Kidney (tissue), 14 donors: ENCODE data around the gene BEST3. TPM values are rescaled to one million over a fixed set of nuclear protein-coding genes. Genes with fewer than 3 reads are reported as not detected.

Source experiments
- DNase-seq, 5 donors: peaks; one replicate each; pipeline ENCODE4 v3.0.0-alpha.2; 2013 to 2020
- FAIRE-seq: peaks from 2 replicates; lab custom pipeline; 2012; peaks lifted over from hg19 to GRCh38; lab: Jason Lieb, UNC
- H3K27ac ChIP-seq, 2 donors: one replicate each; pipeline ENCODE4 v1.7.0; 2013; ENCODE audit warnings: low read depth in 2 of 2, low read length in 2 of 2, inconsistent platforms in 1 of 2
- H3K27me3 ChIP-seq: one replicate; pipeline ENCODE4 v1.7.1; 2013; ENCODE audit warnings: low read length, inconsistent platforms; ENCODE audit not compliant: control insufficient read depth, insufficient read depth
- H3K36me3 ChIP-seq, 3 donors: one replicate each; pipeline versions ENCODE4 v1.7.0 to v1.7.1; 2013; ENCODE audit warnings: low read length in 3 of 3, control low read depth in 1 of 3, inconsistent platforms in 1 of 3; ENCODE audit not compliant: insufficient read depth in 3 of 3, control insufficient read depth in 2 of 3
- H3K4me1 ChIP-seq, 3 donors: one replicate each; pipeline versions ENCODE4 v1.7.0 to v1.7.1; 2013; ENCODE audit warnings: low read length in 3 of 3, inconsistent platforms in 1 of 3, low read depth in 1 of 3; ENCODE audit not compliant: control insufficient read depth in 2 of 3, insufficient read depth in 2 of 3
- H3K4me3 ChIP-seq, 3 donors: one replicate each; pipeline versions ENCODE4 v1.7.0 to v1.8.1; 2013; ENCODE audit warnings: low read length in 3 of 3, control low read depth in 1 of 3, inconsistent platforms in 1 of 3
- H3K9ac ChIP-seq, 3 donors: one replicate each; pipeline versions ENCODE4 v1.7.0 to v1.7.1; 2013; ENCODE audit warnings: low read length in 3 of 3, control low read depth in 1 of 3, inconsistent platforms in 1 of 3
- H3K9me3 ChIP-seq, 3 donors: one replicate each; pipeline versions ENCODE4 v1.7.0 to v1.7.1; 2013; ENCODE audit warnings: low read length in 3 of 3, control low read depth in 1 of 3, inconsistent platforms in 1 of 3; ENCODE audit not compliant: control insufficient read depth in 2 of 3, insufficient read depth in 1 of 3
- intact Hi-C: fragments of 100-400 bp; cut with DNase I; formaldehyde crosslinking; loops from one replicate; pipeline ENCODE4 v1.11.1; 2022
- polyA plus RNA-seq: library from polyadenylated mRNA; stranded (reverse); fragments of 350-450 nt; fragmentation: Illumina TruSeq; extraction: RNeasy Lipid Tissue Mini Kit (QIAGEN cat#74804); gene quantifications from one replicate; pipeline ENCODE4 v1.2.3, GENCODE V29; 2014; ENCODE audit warnings: low read depth, low replicate concordance; ENCODE audit not compliant: insufficient read depth
- total RNA-seq: library from RNA; stranded (reverse); fragmentation: NEBNext Ultra II Directional; extraction: Animal tissue kit (Norgen Biotek cat#: 25700); gene quantifications from one replicate; pipeline ENCODE4 v1.2.1, GENCODE V29; 2021
- TF ChIP-seq, protein P1 (sequence below): IDR thresholded peaks from 3 replicates; pipeline ENCODE4 v1.5.1; 2012; ENCODE audit warnings: mild to moderate bottlenecking, moderate library complexity, borderline replicate concordance; ENCODE audit not compliant: insufficient read depth; ENCODE audit errors: extremely low read depth
- donor health status: control.
- donor health status: control.
- donor health status: control.
- donor health status: control.
- donor health status: control.
- donor health status: DM: yes; HTN: yes; CAD: no.
- donor health status: Normal renal cell carcinoma (clear cell type).

The BEST3 gene
- total and polyA plus RNA-seq, 2 donors from 2014 or later, result 0.57 to 0.82 TPM

DNA sequence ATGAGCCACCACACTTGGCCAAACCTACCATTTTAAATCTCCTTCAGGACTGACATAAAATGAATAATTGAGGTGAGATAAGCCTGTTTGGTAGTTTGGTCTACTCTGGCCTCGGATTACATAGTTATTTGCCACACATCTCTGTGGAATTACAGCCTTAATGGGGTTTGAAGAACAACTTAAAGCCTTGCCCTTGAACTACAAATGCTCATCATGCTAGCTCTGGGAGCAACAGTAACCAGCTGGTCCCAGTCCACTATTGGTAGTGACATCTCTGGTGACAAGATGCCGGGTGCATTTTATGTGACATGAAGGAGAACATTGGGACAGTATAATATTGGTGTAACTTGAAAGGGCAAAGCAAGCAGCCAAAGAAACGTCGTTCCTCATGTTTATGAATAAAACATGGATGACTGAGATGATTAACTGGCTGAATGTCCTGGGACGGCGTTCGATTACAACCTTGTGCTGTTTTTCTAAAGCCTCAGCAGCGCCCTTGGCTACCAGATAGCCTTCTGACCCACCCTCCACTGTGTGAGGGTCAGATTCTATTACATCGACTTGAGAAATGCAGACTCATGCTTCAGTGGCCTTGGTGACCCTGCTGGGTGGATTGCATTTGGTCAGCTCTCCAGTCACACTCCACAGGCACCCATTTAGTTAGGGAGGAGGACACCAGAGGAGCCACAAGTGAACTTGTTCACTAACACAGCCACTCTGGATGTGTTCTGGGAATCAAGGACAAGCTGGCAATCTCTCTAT, 41.5 kb downstream of the BEST3 start:
- intact Hi-C loops, result no loop called here
- DNase-seq (peak; percentile 70 to 90 (median 84)), FAIRE-seq (no peak)
- no peaks in the 10 kb centered on the region for H3K36me3 ChIP-seq
- H3K9me3 ChIP-seq, result no peaks in the 10 kb centered on the region
- TF ChIP-seq, protein P1, sequence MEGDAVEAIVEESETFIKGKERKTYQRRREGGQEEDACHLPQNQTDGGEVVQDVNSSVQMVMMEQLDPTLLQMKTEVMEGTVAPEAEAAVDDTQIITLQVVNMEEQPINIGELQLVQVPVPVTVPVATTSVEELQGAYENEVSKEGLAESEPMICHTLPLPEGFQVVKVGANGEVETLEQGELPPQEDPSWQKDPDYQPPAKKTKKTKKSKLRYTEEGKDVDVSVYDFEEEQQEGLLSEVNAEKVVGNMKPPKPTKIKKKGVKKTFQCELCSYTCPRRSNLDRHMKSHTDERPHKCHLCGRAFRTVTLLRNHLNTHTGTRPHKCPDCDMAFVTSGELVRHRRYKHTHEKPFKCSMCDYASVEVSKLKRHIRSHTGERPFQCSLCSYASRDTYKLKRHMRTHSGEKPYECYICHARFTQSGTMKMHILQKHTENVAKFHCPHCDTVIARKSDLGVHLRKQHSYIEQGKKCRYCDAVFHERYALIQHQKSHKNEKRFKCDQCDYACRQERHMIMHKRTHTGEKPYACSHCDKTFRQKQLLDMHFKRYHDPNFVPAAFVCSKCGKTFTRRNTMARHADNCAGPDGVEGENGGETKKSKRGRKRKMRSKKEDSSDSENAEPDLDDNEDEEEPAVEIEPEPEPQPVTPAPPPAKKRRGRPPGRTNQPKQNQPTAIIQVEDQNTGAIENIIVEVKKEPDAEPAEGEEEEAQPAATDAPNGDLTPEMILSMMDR, result no peak
- H3K4me3 ChIP-seq, result peak overlapping the region in 2 of 3 donors; percentile 14 to 15
- peaks cover 0 to 9% (median 4%) of the 10 kb centered on the region in 3 donors for H3K4me1 ChIP-seq
- H3K27me3 ChIP-seq, result no peaks in the 10 kb centered on the region
- peak overlapping the region in 1 of 2 donors; percentile 36 for H3K27ac ChIP-seq
- H3K9ac ChIP-seq, result no peak overlapping the region

DNA sequence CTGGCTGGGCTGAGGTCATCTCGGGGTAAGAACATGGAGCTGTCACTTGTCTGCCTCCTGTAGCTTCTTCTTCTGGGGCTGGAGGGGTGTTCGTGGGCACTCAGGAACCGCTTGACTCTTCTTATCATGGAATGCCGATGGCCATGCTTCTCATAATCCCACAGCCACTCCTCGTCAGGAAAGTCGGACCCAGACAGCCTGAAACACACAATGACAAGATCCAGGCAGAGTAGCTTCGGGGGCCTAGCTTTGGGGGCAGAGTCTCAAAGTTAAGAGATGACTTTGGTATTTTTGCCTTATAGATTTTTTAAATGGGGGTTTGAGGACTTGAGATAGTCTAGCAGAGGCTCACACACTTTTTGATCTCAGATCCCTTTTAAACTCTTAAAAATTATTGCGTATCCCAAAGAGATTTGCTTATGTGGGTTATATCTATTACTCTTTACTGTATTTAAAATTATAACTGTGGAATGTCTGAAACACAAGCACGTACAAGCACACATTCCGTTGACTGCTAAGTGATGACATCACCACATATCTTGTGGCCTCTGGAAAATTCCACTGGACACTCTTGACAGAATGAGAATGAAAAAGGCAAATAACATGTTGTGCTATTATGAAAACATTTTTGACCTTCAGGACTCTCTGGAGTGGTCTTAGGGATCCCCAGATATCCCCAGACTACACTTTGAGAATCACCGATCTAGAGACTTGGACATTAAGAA, 43.3 kb downstream of the BEST3 start:
- FAIRE-seq, result no peak
- Histone ChIP-seq H3K27ac (no peak overlapping the region), H3K36me3 (no peaks in the 10 kb centered on the region), H3K9ac (no peak overlapping the region), H3K4me3 (no peak overlapping the region), H3K27me3 (no peaks in the 10 kb centered on the region), H3K9me3 (no peaks in the 10 kb centered on the region), H3K4me1 (peaks cover 0 to 9% (median 4%) of the 10 kb centered on the region in 3 donors)
- DNase-seq, result peak in 2 of 5 donors; percentile 25 to 48
- intact Hi-C loops, result no loop called here
- TF ChIP-seq, protein P1, result no peak

DNA sequence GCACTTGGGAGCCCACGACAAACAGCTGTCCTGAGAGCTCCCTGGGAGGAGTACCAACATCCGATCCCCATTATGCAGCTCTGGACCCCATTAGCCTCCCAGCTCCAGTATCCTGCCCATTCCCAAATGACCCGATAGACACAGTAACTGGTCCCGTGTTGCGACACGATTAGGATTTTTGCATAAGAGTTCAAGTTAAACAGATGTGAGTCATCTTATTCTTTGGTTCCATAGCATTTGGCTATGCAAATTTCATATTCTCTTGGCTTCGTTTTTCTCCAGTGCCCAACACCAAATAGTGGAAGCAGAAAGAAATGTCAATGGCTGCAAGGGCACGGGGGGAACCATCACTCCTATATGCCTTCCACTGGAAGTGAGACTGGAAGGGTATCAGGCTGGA, 45.4 kb downstream of the BEST3 start:
- TF ChIP-seq, protein P1, result no peak
- Histone ChIP-seq H3K9me3 (no peaks in the 10 kb centered on the region), H3K36me3 (no peaks in the 10 kb centered on the region), H3K4me3 (no peak overlapping the region), H3K27me3 (no peaks in the 10 kb centered on the region), H3K4me1 (peaks cover 0 to 9% (median 4%) of the 10 kb centered on the region in 3 donors), H3K27ac (no peak overlapping the region), H3K9ac (no peak overlapping the region)
- intact Hi-C loops, result no loop called here
- no peak for DNase-seq
- no peak for FAIRE-seq
